ENCODE measurements around the gene DDN. TPM values are rescaled to one million over a fixed set of nuclear protein-coding genes. Genes with fewer than 3 reads are reported as not detected.

DDN gene
- total RNA-seq, 1 donor from 2014 or later = 0.05 TPM

- DNase-seq (ENCODE audit: low read depth) = no peak
Measured at GRCh38 chr12:48982397-48983080, 16.6 kb downstream of the DDN start.

- no peak for DNase-seq (ENCODE audit: low read depth)
Measured at GRCh38 chr12:48981757-48982157, 17.4 kb downstream of the DDN start.

- DNase-seq (ENCODE audit: low read depth) = no peak
Measured at GRCh38 chr12:48980953-48981756, 18.0 kb downstream of the DDN start.

- DNase-seq (ENCODE audit: low read depth) = no peak
Measured at GRCh38 chr12:48980389-48980952, 18.7 kb downstream of the DDN start.

GRCh38 chr12:48979602-48980388 lies 19.4 kb downstream of the DDN start:
- DNase-seq (ENCODE audit: low read depth) = no peak

GRCh38 chr12:48978741-48979601 lies 20.2 kb downstream of the DDN start:
- no peak for DNase-seq (ENCODE audit: low read depth)

- DNase-seq (ENCODE audit: low read depth) = no peak
Measured at GRCh38 chr12:48978291-48978740, 20.9 kb downstream of the DDN start, which contains the start of gene WNT1. Gene WNT1, plus strand, starts transcription at chr12:48978322. Its CDS starts 329 bp downstream, at chr12:48978651.

- DNase-seq (ENCODE audit: low read depth) = no peak
Measured at GRCh38 chr12:48977290-48978281, 21.6 kb downstream of the DDN start.

GRCh38 chr12:48973941-48974673 lies 25.1 kb downstream of the DDN start:
- no peak for DNase-seq (ENCODE audit: low read depth)

GRCh38 chr12:48973531-48973930 lies 25.6 kb downstream of the DDN start:
- DNase-seq (ENCODE audit: low read depth) = no peak

- no peak for DNase-seq (ENCODE audit: low read depth)
Measured at GRCh38 chr12:48972952-48973483, 26.2 kb downstream of the DDN start.

- DNase-seq (ENCODE audit: low read depth) = no peak
Measured at GRCh38 chr12:48972213-48972951, 26.8 kb downstream of the DDN start.

- DNase-seq (ENCODE audit: low read depth) = no peak
Measured at GRCh38 chr12:48970702-48971334, 28.4 kb downstream of the DDN start.

GRCh38 chr12:48969833-48970701 lies 29.1 kb downstream of the DDN start:
- no peak for DNase-seq (ENCODE audit: low read depth)

- DNase-seq (ENCODE audit: low read depth) = no peak
Measured at GRCh38 chr12:48969160-48969771, 29.9 kb downstream of the DDN start.

GRCh38 chr12:48968467-48968866 lies 30.7 kb downstream of the DDN start:
- DNase-seq (ENCODE audit: low read depth) = no peak

All from renal cortical epithelial cell (primary cell).